ENCODE measurements around the gene KLHL5.
"Not testable (repeated sequence)": the region's sequence is repeated elsewhere in the genome, so short reads cannot be mapped to it uniquely, and the experiment has no call there.

The KLHL5 gene

GRCh38 chr4:39102297-39102696, 40.3 kb downstream of the KLHL5 start:
- no peak for DNase-seq (ENCODE audit: low read depth in 2 of 2)

GRCh38 chr4:39103291-39103690, 41.3 kb downstream of the KLHL5 start:
- DNase-seq (ENCODE audit: low read depth in 2 of 2): no peak

GRCh38 chr4:39104255-39104654, 42.2 kb downstream of the KLHL5 start:
- DNase-seq (ENCODE audit: low read depth in 2 of 2): no peak

GRCh38 chr4:39106011-39106410, 44.0 kb downstream of the KLHL5 start:
- no peak for DNase-seq (ENCODE audit: low read depth in 2 of 2)

GRCh38 chr4:39114436-39114835, 52.4 kb downstream of the KLHL5 start:
- no peak for DNase-seq (ENCODE audit: low read depth in 2 of 2)

- no peak for DNase-seq (ENCODE audit: low read depth in 2 of 2)
Observed at GRCh38 chr4:39118034-39118658, 56.1 kb downstream of the KLHL5 start.

- DNase-seq (ENCODE audit: low read depth in 2 of 2): no peak
Observed at GRCh38 chr4:39120418-39120817, 58.4 kb downstream of the KLHL5 start.

GRCh38 chr4:39124885-39125599, 63.0 kb downstream of the KLHL5 start:
- DNase-seq (ENCODE audit: low read depth in 2 of 2): no peak

GRCh38 chr4:39125600-39125985, 63.6 kb downstream of the KLHL5 start:
- DNase-seq (ENCODE audit: low read depth in 2 of 2): no peak

- DNase-seq (ENCODE audit: low read depth in 2 of 2): no peak
Observed at GRCh38 chr4:39126256-39127095, 64.4 kb downstream of the KLHL5 start.

- no peak for DNase-seq (ENCODE audit: low read depth in 2 of 2)
Observed at GRCh38 chr4:39133623-39134022, 71.6 kb downstream of the KLHL5 start.

- no peak for DNase-seq (ENCODE audit: low read depth in 2 of 2)
Observed at GRCh38 chr4:39134683-39135306, 72.8 kb downstream of the KLHL5 start.

GRCh38 chr4:39138227-39138626, 76.2 kb downstream of the KLHL5 start:
- DNase-seq (ENCODE audit: low read depth in 2 of 2): not testable (repeated sequence)

- no peak for DNase-seq (ENCODE audit: low read depth in 2 of 2)
Observed at GRCh38 chr4:39146211-39146610, 84.2 kb downstream of the KLHL5 start.

- DNase-seq (ENCODE audit: low read depth in 2 of 2): no peak
Observed at GRCh38 chr4:39154009-39154408, 92.0 kb downstream of the KLHL5 start.

GRCh38 chr4:39157520-39157919, 95.5 kb downstream of the KLHL5 start:
- no peak for DNase-seq (ENCODE audit: low read depth in 2 of 2)

GRCh38 chr4:39166177-39166576, 104.1 kb downstream of the KLHL5 start:
- no peak for DNase-seq (ENCODE audit: low read depth in 2 of 2)

- no peak for DNase-seq (ENCODE audit: low read depth in 2 of 2)
Observed at GRCh38 chr4:39166669-39167068, 104.6 kb downstream of the KLHL5 start.

- no peak for DNase-seq (ENCODE audit: low read depth in 2 of 2)
Observed at GRCh38 chr4:39169426-39169825, 107.4 kb downstream of the KLHL5 start.

- no peak for DNase-seq (ENCODE audit: low read depth in 2 of 2)
Observed at GRCh38 chr4:39170301-39170700, 108.3 kb downstream of the KLHL5 start.
